OCI-LY1 (cell line): ENCODE data around the gene SIRPA.

Source experiments
- H2AFZ ChIP-seq: fragments of 200-600 bp; sonication (generic), shearing (Covaris generic); 2 replicates; pipeline ENCODE4 v1.6.0; 2014; ENCODE audit warnings: antibody characterized with exemption, mild to moderate bottlenecking, low read length
- H3F3A ChIP-seq: fragments of 200-600 bp; sonication (generic), shearing (Covaris generic); 2 replicates; pipeline ENCODE4 v1.6.0; 2014; ENCODE audit warnings: mild to moderate bottlenecking, antibody characterized with exemption, low read length, moderate library complexity; ENCODE audit not compliant: insufficient read depth
- H3K27ac ChIP-seq: fragments of 200-600 bp; sonication (generic); 2 replicates; pipeline ENCODE4 v1.5.1; 2014; ENCODE audit warnings: low read length, mixed run types, mild to moderate bottlenecking, low read depth; ENCODE audit not compliant: poor library complexity, severe bottlenecking
- H3K27me3 ChIP-seq: fragments of 200-600 bp; sonication (generic); 2 replicates; pipeline ENCODE4 v1.6.0; 2014; ENCODE audit warnings: antibody characterized with exemption, mild to moderate bottlenecking, low read length, moderate library complexity; ENCODE audit not compliant: insufficient read depth
- H3K36me3 ChIP-seq: fragments of 200-600 bp; sonication (generic); 2 replicates; pipeline ENCODE4 v1.6.1; 2014; ENCODE audit warnings: mild to moderate bottlenecking, antibody characterized with exemption, low read length, moderate library complexity, mixed read lengths; ENCODE audit not compliant: insufficient read depth
- H3K4me1 ChIP-seq: fragments of 200-600 bp; sonication (generic); 2 replicates; pipeline ENCODE4 v1.5.1; 2014; ENCODE audit warnings: mild to moderate bottlenecking, low read length, moderate library complexity; ENCODE audit not compliant: insufficient read depth, severe bottlenecking
- H3K4me2 ChIP-seq: fragments of 200-600 bp; sonication (generic), shearing (Covaris generic); 2 replicates; pipeline ENCODE4 v1.6.1; 2014; ENCODE audit warnings: low read length
- H3K4me3 ChIP-seq: fragments of 200-600 bp; sonication (generic); 2 replicates; pipeline ENCODE4 v1.5.1; 2014; ENCODE audit warnings: low read length, low read depth, mild to moderate bottlenecking, mixed read lengths; ENCODE audit not compliant: poor library complexity, severe bottlenecking
- H3K79me2 ChIP-seq: fragments of 200-600 bp; shearing (Covaris generic); 2 replicates; pipeline ENCODE4 v1.6.1; 2016; ENCODE audit warnings: mixed run types, low read length, mixed read lengths; ENCODE audit not compliant: insufficient read depth
- H3K9ac ChIP-seq: fragments of 200-600 bp; sonication (generic), shearing (Covaris generic); 2 replicates; pipeline ENCODE4 v1.6.1; 2014; ENCODE audit warnings: mild to moderate bottlenecking, low read length, mixed read lengths
- H3K9me2 ChIP-seq: fragments of 200-600 bp; sonication (generic), shearing (Covaris generic); 2 replicates; pipeline ENCODE4 v1.6.1; 2014; ENCODE audit warnings: low read depth, mild to moderate bottlenecking, low read length, mixed read lengths
- H3K9me3 ChIP-seq: fragments of 200-600 bp; shearing (Covaris generic); 2 replicates; pipeline ENCODE4 v1.6.1; 2014; ENCODE audit warnings: low read length, mixed read lengths
- H4K20me1 ChIP-seq: fragments of 200-600 bp; sonication (generic), shearing (Covaris generic); 2 replicates; pipeline ENCODE4 v1.6.0; 2016; ENCODE audit warnings: mild to moderate bottlenecking, low read length; ENCODE audit not compliant: insufficient read depth
- EZH2 ChIP-seq: fragments of 200-600 bp; sonication (generic), shearing (Covaris generic); IDR thresholded peaks from 2 replicates; pipeline ENCODE4 v1.8.0; 2017; ENCODE audit warnings: borderline replicate concordance, mixed run types, mild to moderate bottlenecking, antibody characterized with exemption, low read length, moderate library complexity, mixed read lengths
- TF ChIP-seq, protein P1 (sequence below): fragments of 200-600 bp; sonication (generic), shearing (Covaris generic); IDR thresholded peaks from 2 replicates; pipeline ENCODE4 v1.5.1; 2017; ENCODE audit warnings: mild to moderate bottlenecking, antibody characterized with exemption, low read length, moderate library complexity, mixed read lengths

Gene SIRPA

GRCh38 chr20:1945134-1945618 is 50.0 kb downstream of the SIRPA start:
- no peak overlapping the region for H3K27ac ChIP-seq
- no peaks in the 10 kb centered on the region for H3F3A ChIP-seq
- H4K20me1 ChIP-seq: no peaks in the 10 kb centered on the region
- no peaks in the 10 kb centered on the region for H3K9me3 ChIP-seq
- H3K4me1 ChIP-seq: no peaks in the 10 kb centered on the region
- H3K79me2 ChIP-seq: no peaks in the 10 kb centered on the region
- H3K27me3 ChIP-seq: 0 out of 2 replicates have a peak, but pooled peaks cover 4% of the 10 kb centered on the region
- no peaks in the 10 kb centered on the region for H3K9me2 ChIP-seq
- H2AFZ ChIP-seq: no peak overlapping the region
- no peaks in the 10 kb centered on the region for H3K36me3 ChIP-seq
- TF ChIP-seq, protein P1, sequence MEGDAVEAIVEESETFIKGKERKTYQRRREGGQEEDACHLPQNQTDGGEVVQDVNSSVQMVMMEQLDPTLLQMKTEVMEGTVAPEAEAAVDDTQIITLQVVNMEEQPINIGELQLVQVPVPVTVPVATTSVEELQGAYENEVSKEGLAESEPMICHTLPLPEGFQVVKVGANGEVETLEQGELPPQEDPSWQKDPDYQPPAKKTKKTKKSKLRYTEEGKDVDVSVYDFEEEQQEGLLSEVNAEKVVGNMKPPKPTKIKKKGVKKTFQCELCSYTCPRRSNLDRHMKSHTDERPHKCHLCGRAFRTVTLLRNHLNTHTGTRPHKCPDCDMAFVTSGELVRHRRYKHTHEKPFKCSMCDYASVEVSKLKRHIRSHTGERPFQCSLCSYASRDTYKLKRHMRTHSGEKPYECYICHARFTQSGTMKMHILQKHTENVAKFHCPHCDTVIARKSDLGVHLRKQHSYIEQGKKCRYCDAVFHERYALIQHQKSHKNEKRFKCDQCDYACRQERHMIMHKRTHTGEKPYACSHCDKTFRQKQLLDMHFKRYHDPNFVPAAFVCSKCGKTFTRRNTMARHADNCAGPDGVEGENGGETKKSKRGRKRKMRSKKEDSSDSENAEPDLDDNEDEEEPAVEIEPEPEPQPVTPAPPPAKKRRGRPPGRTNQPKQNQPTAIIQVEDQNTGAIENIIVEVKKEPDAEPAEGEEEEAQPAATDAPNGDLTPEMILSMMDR: no peak
- TF ChIP-seq EZH2: no peak
- H3K4me2 ChIP-seq: no peak overlapping the region
- no peak overlapping the region for H3K9ac ChIP-seq
- H3K4me3 ChIP-seq: no peak overlapping the region

- Histone ChIP-seq H3K36me3 (no peaks in the 10 kb centered on the region), H3K27me3 (0 out of 2 replicates have a peak, but pooled peaks cover 4% of the 10 kb centered on the region), H3K4me3 (no peak overlapping the region), H3K9ac (no peak overlapping the region), H3K9me2 (no peaks in the 10 kb centered on the region), H3K27ac (no peak overlapping the region), H4K20me1 (no peaks in the 10 kb centered on the region), H3K4me2 (no peak overlapping the region), H3K79me2 (no peaks in the 10 kb centered on the region), H2AFZ (no peak overlapping the region), H3K4me1 (no peaks in the 10 kb centered on the region), H3F3A (no peaks in the 10 kb centered on the region), H3K9me3 (no peaks in the 10 kb centered on the region)
- TF ChIP-seq, protein P1: no peak
- TF ChIP-seq EZH2: no peak
These were observed 50.5 kb downstream of the SIRPA start for GRCh38 chr20:1945660-1946059.

GRCh38 chr20:1946442-1946761 is 51.2 kb downstream of the SIRPA start:
- H3K9me2 ChIP-seq: no peaks in the 10 kb centered on the region
- H3K27me3 ChIP-seq: no peaks in the 10 kb centered on the region
- no peaks in the 10 kb centered on the region for H3K9me3 ChIP-seq
- H3K4me2 ChIP-seq: no peak overlapping the region
- no peak overlapping the region for H3K9ac ChIP-seq
- no peaks in the 10 kb centered on the region for H4K20me1 ChIP-seq
- no peaks in the 10 kb centered on the region for H3K36me3 ChIP-seq
- TF ChIP-seq, protein P1: no peak
- no peak for TF ChIP-seq EZH2
- H2AFZ ChIP-seq: no peak overlapping the region
- no peaks in the 10 kb centered on the region for H3K4me1 ChIP-seq
- H3K4me3 ChIP-seq: no peak overlapping the region
- no peaks in the 10 kb centered on the region for H3K79me2 ChIP-seq
- H3K27ac ChIP-seq: no peak overlapping the region
- H3F3A ChIP-seq: no peaks in the 10 kb centered on the region
